HepG2 (cell line): ENCODE measurements around the gene OSGIN1. TPM values are rescaled to one million over a fixed set of nuclear protein-coding genes. Genes with fewer than 3 reads are reported as not detected.

Source experiments
- CBX5 ChIP-seq: sonication (generic); formaldehyde crosslinking; IDR thresholded peaks from 2 replicates; pipeline ENCODE4 v1.4.0; 2020; ENCODE audit warnings: missing genetic modification reagents, borderline replicate concordance
- EP300 ChIP-seq, 3 experiments: sonication (generic) in 1 of 3; formaldehyde crosslinking in 1 of 3; IDR thresholded peaks; 2 replicates each; pipeline versions ENCODE4 v1.5.1 to v1.6.1; 2011 to 2020; ENCODE audit warnings: low read depth in 2 of 3, low read length in 2 of 3, borderline replicate concordance in 1 of 3, improper control_type of control experiment in 1 of 3, mild to moderate bottlenecking in 1 of 3, missing genetic modification reagents in 1 of 3, moderate library complexity in 1 of 3
- HNF4A ChIP-seq: sonication (generic); formaldehyde crosslinking; IDR thresholded peaks from 2 replicates; pipeline ENCODE4 v1.4.0; 2020; ENCODE audit warnings: missing genetic modification reagents
- ISX ChIP-seq: sonication (generic); formaldehyde crosslinking; conservative IDR thresholded peaks from 2 replicates; pipeline ENCODE4 v1.5.0; 2020; ENCODE audit warnings: missing genetic modification reagents
- KLF6 ChIP-seq: IDR thresholded peaks from 2 replicates; pipeline ENCODE4 v1.8.0; 2016; ENCODE audit warnings: missing biosample characterization, missing genetic modification reagents
- MLXIP ChIP-seq: sonication (generic); formaldehyde crosslinking; IDR thresholded peaks from 2 replicates; pipeline ENCODE4 v1.9.0; 2021; ENCODE audit warnings: missing genetic modification reagents, borderline replicate concordance
- NCOA5 ChIP-seq: sonication (generic); formaldehyde crosslinking; IDR thresholded peaks from 2 replicates; pipeline ENCODE4 v1.4.0; 2020; ENCODE audit warnings: missing genetic modification reagents
- PITX1 ChIP-seq: sonication (generic); formaldehyde crosslinking; IDR thresholded peaks from 2 replicates; pipeline ENCODE4 v1.5.1; 2020; ENCODE audit warnings: mild to moderate bottlenecking, missing genetic modification reagents
- POLR2G ChIP-seq: fragments of 200-400 bp; formaldehyde crosslinking; IDR thresholded peaks from 2 replicates; pipeline ENCODE4 v1.6.1; 2018; ENCODE audit warnings: mild to moderate bottlenecking, low read depth, low read length, moderate library complexity
- RFXANK ChIP-seq: IDR thresholded peaks from 2 replicates; pipeline ENCODE4 v1.6.1; 2016
- SIN3A ChIP-seq: IDR thresholded peaks from 2 replicates; pipeline ENCODE4 v1.6.1; 2011; ENCODE audit warnings: low read depth, mild to moderate bottlenecking, control low read depth, low read length, borderline replicate concordance
- TCF12 ChIP-seq, 2 experiments: fragments of 450-650 bp in 1 of 2; sonication (generic) in 1 of 2; formaldehyde crosslinking in 1 of 2; IDR thresholded peaks; 2 replicates each; pipeline versions ENCODE4 v1.6.1 to v1.8.0; 2017 to 2022; ENCODE audit warnings: antibody characterized with exemption in 1 of 2, mild to moderate bottlenecking in 1 of 2, missing genetic modification reagents in 1 of 2, moderate library complexity in 1 of 2
- TFDP1 ChIP-seq: IDR thresholded peaks from 2 replicates; pipeline ENCODE4 v1.6.1; 2016; ENCODE audit warnings: missing compliant biosample characterization, missing genetic modification reagents, borderline replicate concordance
- ZNF142 ChIP-seq: sonication (generic); formaldehyde crosslinking; IDR thresholded peaks from 2 replicates; pipeline ENCODE4 v1.4.0; 2020; ENCODE audit warnings: missing genetic modification reagents
- ZNF251 ChIP-seq: sonication (generic); formaldehyde crosslinking; IDR thresholded peaks from 2 replicates; pipeline ENCODE4 v1.9.0; 2021; ENCODE audit warnings: mild to moderate bottlenecking, missing genetic modification reagents
- ZNF768 ChIP-seq: sonication (generic); formaldehyde crosslinking; IDR thresholded peaks from 2 replicates; pipeline ENCODE4 v1.4.0; 2020; ENCODE audit warnings: missing genetic modification reagents
- ZSCAN29 ChIP-seq: sonication (generic); formaldehyde crosslinking; conservative IDR thresholded peaks from 2 replicates; pipeline ENCODE4 v1.4.0; 2020; ENCODE audit warnings: mild to moderate bottlenecking, missing genetic modification reagents
- ZSCAN5A ChIP-seq: sonication (generic); formaldehyde crosslinking; IDR thresholded peaks from 2 replicates; pipeline ENCODE4 v1.8.0; 2022; ENCODE audit warnings: mild to moderate bottlenecking, missing genetic modification reagents, borderline replicate concordance
- polyA plus RNA-seq, 8 experiments: library from polyadenylated mRNA; depleted of rRNA in 3 of 8; stranded (reverse) in 7 of 8; unstranded in 1 of 8; fragments of >200 nt; fragmentation: Illumina TruSeq in 4 of 8; extraction: Trizol in 4 of 8; gene quantifications; 2 replicates each; pipeline versions ENCODE4 v1.2.1 to v1.2.3, GENCODE V29; 2011 to 2016; ENCODE audit warnings: low read depth in 4 of 8, missing spikeins in 1 of 8, mixed read lengths in 1 of 8; ENCODE audit not compliant: insufficient read depth in 1 of 8
- total RNA-seq, 5 experiments: library from RNA; depleted of rRNA; stranded (reverse); fragments of >200 nt; fragmentation: Illumina TruSeq; extraction: Trizol; gene quantifications; 2 replicates each; pipeline ENCODE4 v1.2.3, GENCODE V29; 2016; ENCODE audit warnings: low read depth in 1 of 5

Gene OSGIN1
- total and polyA plus RNA-seq, 2 of the 13 experiments (the other 11 are each of a cell fraction or from before 2014, with no cell fraction given), result 20.5 to 27.1 TPM

GRCh38 chr16:83954577-83955016 lies 1.6 kb downstream of the OSGIN1 start (continued):
- TF ChIP-seq TFDP1 (CRISPR knock-in tag), result peak; percentile 35; the same call in 1 of the 2 replicates
- TF ChIP-seq ZNF768 (CRISPR knock-in tag), result peak; percentile 9; the same call in 1 of the 2 replicates
- TF ChIP-seq EP300 (IDR thresholded peaks at IDR 0.05; ENCODE audit: low read depth in 2 of 2, low read length in 2 of 2), result no peak
- TF ChIP-seq EP300 (CRISPR knock-in tag; IDR thresholded peaks at IDR 0.05; ENCODE audit: borderline replicate concordance), result 0 out of 2 replicates have a peak, but pooled peaks have one; percentile 10
- no peak for TF ChIP-seq TCF12 (IDR thresholded peaks at IDR 0.05)
- TF ChIP-seq TCF12 (CRISPR knock-in tag; IDR thresholded peaks at IDR 0.05), result no peak
- 0 out of 2 replicates have a peak, but pooled peaks have one; percentile 71 for TF ChIP-seq NCOA5 (CRISPR knock-in tag)
- TF ChIP-seq PITX1 (CRISPR knock-in tag), result peak; percentile 23; the same call in 1 of the 2 replicates
- TF ChIP-seq SIN3A, result 0 out of 2 replicates have a peak, but pooled peaks have one; percentile 21
- TF ChIP-seq RFXANK (CRISPR knock-in tag), result no peak
- TF ChIP-seq ZSCAN5A (CRISPR knock-in tag), result no peak
- TF ChIP-seq ZSCAN29 (CRISPR knock-in tag), result no peak
- 0 out of 2 replicates have a peak, but pooled peaks have one; percentile 39 for TF ChIP-seq ISX (CRISPR knock-in tag)
- TF ChIP-seq POLR2G, result peak; percentile 49; the same call in 1 of the 2 replicates
- peak; percentile 52; the same call in 1 of the 2 replicates for TF ChIP-seq MLXIP
- TF ChIP-seq HNF4A (CRISPR knock-in tag), result peak; percentile 35
- TF ChIP-seq ZNF251 (CRISPR knock-in tag), result no peak
- TF ChIP-seq ZNF142 (CRISPR knock-in tag), result no peak
- 0 out of 2 replicates have a peak, but pooled peaks have one; percentile 47 for TF ChIP-seq KLF6 (CRISPR knock-in tag)
- 0 out of 2 replicates have a peak, but pooled peaks have one; percentile 9 for TF ChIP-seq CBX5 (CRISPR knock-in tag)
